Neural progenitor cell (in vitro differentiated cells): ENCODE measurements around the gene TAGLN. TPM values are rescaled to one million over a fixed set of nuclear protein-coding genes. Genes with fewer than 3 reads are reported as not detected.

ENCODE experiments used
- DNase-seq: peaks from one replicate; pipeline ENCODE4 v3.0.0-alpha.2; 2016; ENCODE audit warnings: low spot score
- H2AFZ ChIP-seq: fragments of 200-600 bp; sonication (generic); replicated peaks from 2 replicates; pipeline ENCODE4 v1.6.1; 2016; ENCODE audit warnings: antibody characterized with exemption
- H3F3A ChIP-seq: fragments of 200-600 bp; sonication (generic); 2 replicates; pipeline ENCODE4 v1.6.1; 2016; ENCODE audit warnings: antibody characterized with exemption, low read depth
- H3K27ac ChIP-seq: fragments of 200-600 bp; sonication (generic); 2 replicates; pipeline ENCODE4 v1.5.1; 2016; ENCODE audit warnings: mild to moderate bottlenecking
- H3K27me3 ChIP-seq: fragments of 200-600 bp; sonication (generic); 2 replicates; pipeline ENCODE4 v1.6.1; 2016; ENCODE audit warnings: mild to moderate bottlenecking, moderate library complexity
- H3K36me3 ChIP-seq: fragments of 200-600 bp; sonication (generic); 2 replicates; pipeline ENCODE4 v1.5.1; 2016
- H3K4me1 ChIP-seq: fragments of 200-600 bp; sonication (generic); 2 replicates; pipeline ENCODE4 v1.6.1; 2016; ENCODE audit warnings: mixed run types
- H3K4me2 ChIP-seq: fragments of 200-600 bp; sonication (generic); 2 replicates; pipeline ENCODE4 v1.6.1; 2016
- H3K4me3 ChIP-seq: fragments of 200-600 bp; sonication (generic); 2 replicates; pipeline ENCODE4 v1.5.1; 2016
- H3K79me2 ChIP-seq: fragments of 200-600 bp; sonication (generic); 2 replicates; pipeline ENCODE4 v1.6.1; 2016; ENCODE audit warnings: low read depth
- H3K9ac ChIP-seq: fragments of 200-600 bp; sonication (generic); 2 replicates; pipeline ENCODE4 v1.6.1; 2016
- H3K9me3 ChIP-seq: fragments of 200-600 bp; sonication (generic); 2 replicates; pipeline ENCODE4 v1.5.1; 2016; ENCODE audit warnings: low read depth
- H4K20me1 ChIP-seq: fragments of 200-600 bp; sonication (generic); 2 replicates; pipeline ENCODE4 v1.6.1; 2016; ENCODE audit warnings: low read depth
- H3K27ac Mint-ChIP-seq: 3 replicates; pipeline ENCODE4 v1.8.0; 2021; ENCODE audit warnings: mixed read lengths
- H3K27me3 Mint-ChIP-seq: 2 replicates; pipeline ENCODE4 v1.8.0; 2022; ENCODE audit warnings: low read depth, mild to moderate bottlenecking, inconsistent platforms, moderate library complexity, mixed read lengths; ENCODE audit not compliant: insufficient read depth
- H3K36me3 Mint-ChIP-seq: 3 replicates; pipeline ENCODE4 v1.8.0; 2021; ENCODE audit warnings: mixed read lengths
- H3K4me1 Mint-ChIP-seq: 3 replicates; pipeline ENCODE4 v1.8.0; 2021; ENCODE audit warnings: mixed read lengths
- H3K4me3 Mint-ChIP-seq: 3 replicates; pipeline ENCODE4 v1.8.0; 2021; ENCODE audit warnings: mild to moderate bottlenecking, moderate library complexity, mixed read lengths
- H3K9me3 Mint-ChIP-seq: 3 replicates; pipeline ENCODE4 v1.8.0; 2020; ENCODE audit warnings: mixed read lengths
- CTCF ChIP-seq: fragments of 200-600 bp; sonication (generic); IDR thresholded peaks from 2 replicates; pipeline ENCODE4 v1.5.1; 2017; ENCODE audit warnings: antibody characterized with exemption, mild to moderate bottlenecking
- EZH2 ChIP-seq: fragments of 200-600 bp; sonication (generic); IDR thresholded peaks from 2 replicates; pipeline ENCODE4 v1.6.1; 2017; ENCODE audit warnings: antibody characterized with exemption, mild to moderate bottlenecking, moderate library complexity
- EZH2phosphoT487 ChIP-seq: fragments of 200-600 bp; sonication (generic); IDR thresholded peaks from 2 replicates; pipeline ENCODE4 v1.6.1; 2017; ENCODE audit warnings: antibody characterized with exemption
- total RNA-seq: library from RNA; depleted of rRNA; stranded (reverse); fragments of >200 nt; gene quantifications from 2 replicates; pipeline ENCODE4 v1.2.3, GENCODE V29; 2015; ENCODE audit warnings: low replicate concordance

The TAGLN gene
- total RNA-seq, 1 donor from 2014 or later: 24.5 TPM

- peaks cover 4% of the 10 kb centered on the region for H3K27me3 Mint-ChIP-seq
- H3K4me1 ChIP-seq: peaks cover 7% of the 10 kb centered on the region
- H2AFZ ChIP-seq: no peak overlapping the region
- H3K9ac ChIP-seq: no peak overlapping the region
- H3K9me3 ChIP-seq: no peaks in the 10 kb centered on the region
- H3K9me3 Mint-ChIP-seq: no peaks in the 10 kb centered on the region
- peaks cover 19% of the 10 kb centered on the region for H3K36me3 Mint-ChIP-seq
- H3K4me3 Mint-ChIP-seq: no peak overlapping the region
- H4K20me1 ChIP-seq: peaks cover 6% of the 10 kb centered on the region
- H3K4me2 ChIP-seq: no peak overlapping the region
- peaks cover 41% of the 10 kb centered on the region for H3K79me2 ChIP-seq
- H3K4me3 ChIP-seq: no peak overlapping the region
- H3K36me3 ChIP-seq: peaks cover 12% of the 10 kb centered on the region
- H3K4me1 Mint-ChIP-seq: peaks cover 12% of the 10 kb centered on the region
- H3K27ac ChIP-seq: no peak overlapping the region
- TF ChIP-seq EZH2 (no peak), CTCF (no peak), EZH2phosphoT487 (no peak)
- peaks cover 10% of the 10 kb centered on the region for H3F3A ChIP-seq
- no peak overlapping the region for H3K27ac Mint-ChIP-seq
- no peaks in the 10 kb centered on the region for H3K27me3 ChIP-seq
- DNase-seq: no peak
Observed at GRCh38 chr11:117238221-117238620, 39.1 kb downstream of the TAGLN start.

- H3K4me3 Mint-ChIP-seq: no peak overlapping the region
- no peaks in the 10 kb centered on the region for H3K9me3 Mint-ChIP-seq
- Histone ChIP-seq H3K4me3 (no peak overlapping the region), H2AFZ (no peak overlapping the region), H3K79me2 (peaks cover 30% of the 10 kb centered on the region), H3F3A (no peaks in the 10 kb centered on the region), H4K20me1 (peaks cover 6% of the 10 kb centered on the region), H3K4me1 (no peaks in the 10 kb centered on the region), H3K27ac (no peak overlapping the region), H3K4me2 (no peak overlapping the region), H3K36me3 (peaks cover 14% of the 10 kb centered on the region), H3K9ac (no peak overlapping the region), H3K9me3 (no peaks in the 10 kb centered on the region), H3K27me3 (no peaks in the 10 kb centered on the region)
- no peak for TF ChIP-seq EZH2phosphoT487
- TF ChIP-seq EZH2: no peak
- TF ChIP-seq CTCF: no peak
- no peaks in the 10 kb centered on the region for H3K27me3 Mint-ChIP-seq
- H3K27ac Mint-ChIP-seq: no peak overlapping the region
- peaks cover 22% of the 10 kb centered on the region for H3K36me3 Mint-ChIP-seq
- H3K4me1 Mint-ChIP-seq: peaks cover 1% of the 10 kb centered on the region
- no peak for DNase-seq
Observed at GRCh38 chr11:117239295-117239694, 40.1 kb downstream of the TAGLN start.

- Histone ChIP-seq H4K20me1 (no peaks in the 10 kb centered on the region), H3K9me3 (no peaks in the 10 kb centered on the region), H3K27me3 (no peaks in the 10 kb centered on the region), H3K4me1 (no peaks in the 10 kb centered on the region), H3K4me3 (no peak overlapping the region), H3K36me3 (peaks cover 16% of the 10 kb centered on the region), H3K79me2 (no peaks in the 10 kb centered on the region), H3K27ac (no peak overlapping the region), H3F3A (no peaks in the 10 kb centered on the region), H3K4me2 (no peak overlapping the region), H3K9ac (no peak overlapping the region), H2AFZ (no peak overlapping the region)
- H3K27me3 Mint-ChIP-seq: peaks cover 4% of the 10 kb centered on the region
- TF ChIP-seq CTCF: no peak
- no peak for TF ChIP-seq EZH2
- TF ChIP-seq EZH2phosphoT487: no peak
- H3K4me1 Mint-ChIP-seq: peaks cover 2% of the 10 kb centered on the region
- DNase-seq: no peak
- no peak overlapping the region for H3K4me3 Mint-ChIP-seq
- no peaks in the 10 kb centered on the region for H3K9me3 Mint-ChIP-seq
- no peak overlapping the region for H3K27ac Mint-ChIP-seq
- peaks cover 40% of the 10 kb centered on the region for H3K36me3 Mint-ChIP-seq
Observed at GRCh38 chr11:117248341-117248740, 49.2 kb downstream of the TAGLN start.
